HG03571 (cell line): ENCODE data around the gene SBNO1.
"Not testable (repeated sequence)": the region's sequence is repeated elsewhere in the genome, so short reads cannot be mapped to it uniquely, and the experiment has no call there.

Experiments
- ATAC-seq: cut with Tn5 transposase; IDR thresholded peaks from one replicate; pipeline ENCODE4 v1.9.1; 2021; ENCODE audit not compliant: unreplicated experiment

SBNO1 gene

DNA sequence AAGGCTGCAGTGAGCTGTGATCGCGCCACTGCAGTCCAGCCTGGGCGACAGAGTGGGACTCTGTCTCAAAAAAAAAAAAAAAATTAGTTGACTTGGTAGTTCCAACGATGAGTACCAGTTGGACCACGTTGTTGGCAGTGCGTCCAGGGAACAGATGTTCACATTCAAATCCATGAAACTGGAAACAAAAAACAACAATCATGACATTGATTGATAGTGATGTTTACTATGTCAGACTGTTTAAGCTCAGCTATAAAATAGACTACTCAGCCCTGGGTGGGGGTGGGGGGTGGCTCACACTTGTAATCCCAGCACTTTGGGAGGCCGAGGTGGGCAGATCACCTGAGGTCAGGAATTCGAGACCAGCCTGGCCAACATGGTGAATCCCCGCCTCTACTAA, 112.3 kb downstream of the SBNO1 start:
- ATAC-seq, result not testable (repeated sequence)

DNA sequence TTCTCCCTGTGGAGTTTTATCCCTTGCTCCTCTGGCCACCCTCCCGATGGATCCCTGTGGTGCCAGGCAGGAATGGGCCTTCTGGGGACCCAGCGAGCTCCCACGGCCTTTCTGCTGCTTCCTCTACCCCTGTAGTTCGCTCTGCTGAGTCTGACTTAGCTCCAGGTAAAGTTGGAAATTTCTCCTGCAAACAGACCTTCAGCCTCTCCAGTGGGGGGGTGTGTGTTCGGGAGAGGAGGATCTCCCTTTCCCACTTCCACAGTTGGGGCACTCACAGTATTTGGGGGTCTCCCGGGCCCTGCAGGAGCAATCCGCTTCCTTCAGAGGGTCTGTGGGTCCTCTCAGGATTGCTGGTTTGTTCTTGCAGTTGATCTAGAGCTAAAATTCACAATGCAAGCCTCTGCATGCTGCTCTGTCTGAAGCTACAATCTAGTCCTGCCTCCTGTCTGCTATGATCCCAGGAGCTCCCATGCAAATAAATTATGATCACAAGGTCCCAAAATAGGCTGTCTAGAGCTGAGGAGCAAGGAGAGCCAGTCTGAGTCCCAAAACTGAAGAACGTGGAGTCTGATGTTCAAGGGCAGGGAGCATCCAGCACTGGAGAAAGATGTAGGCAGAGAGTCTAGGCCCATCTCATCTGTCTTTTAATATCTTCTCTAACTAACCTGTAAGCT, 113.1 kb downstream of the SBNO1 start:
- no peak for ATAC-seq

GRCh38 chr12:123250471-123251383, 113.9 kb downstream of the SBNO1 start:
- ATAC-seq, result no peak

GRCh38 chr12:123248996-123249741, 115.5 kb downstream of the SBNO1 start:
- ATAC-seq, result not testable (repeated sequence)

DNA sequence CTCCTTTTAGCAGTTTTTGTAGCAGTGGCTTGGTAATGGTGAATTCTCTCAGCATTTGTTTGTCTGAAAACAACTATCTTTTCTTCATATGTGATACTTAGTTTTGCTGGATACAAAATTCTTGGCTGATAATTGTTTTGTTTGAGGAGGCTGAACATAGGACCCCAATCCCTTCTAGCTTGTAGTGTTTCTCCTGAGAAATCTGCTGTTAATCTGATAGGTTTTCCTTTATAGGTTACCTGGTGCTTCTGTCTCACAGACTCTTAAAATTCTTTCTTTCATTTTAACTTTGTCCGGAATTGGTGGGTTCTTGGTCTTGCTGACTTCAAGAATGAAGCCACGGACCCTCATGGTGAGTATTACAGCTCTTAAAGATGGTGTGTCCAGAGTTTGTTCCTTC, 116.5 kb downstream of the SBNO1 start:
- ATAC-seq, result not testable (repeated sequence)

GRCh38 chr12:123245678-123246077, 119.0 kb downstream of the SBNO1 start:
- ATAC-seq, result no peak

GRCh38 chr12:123243671-123244262, 120.9 kb downstream of the SBNO1 start:
- ATAC-seq, result no peak

- no peak for ATAC-seq
Measured at GRCh38 chr12:123242116-123242904, 122.3 kb downstream of the SBNO1 start.
